Trophoblast cell (in vitro differentiated cells and primary cell): ENCODE results near the gene ADPRS.

Experiments used
- DNase-seq, 2 donors: peaks; one replicate each; pipeline ENCODE4 v3.0.0-alpha.2; 2016
- H2AFZ ChIP-seq: 2 replicates; pipeline ENCODE4 v1.6.1; 2013; ENCODE audit warnings: low read length, moderate library complexity, mild to moderate bottlenecking; ENCODE audit not compliant: insufficient read depth, poor library complexity
- H2AK5ac ChIP-seq: 2 replicates; pipeline ENCODE4 v1.6.1; 2013; ENCODE audit warnings: mild to moderate bottlenecking, low read length
- H2BK120ac ChIP-seq: 2 replicates; pipeline ENCODE4 v1.6.1; 2013; ENCODE audit warnings: low read length, mild to moderate bottlenecking, moderate library complexity; ENCODE audit not compliant: insufficient read depth, poor library complexity
- H2BK12ac ChIP-seq: 2 replicates; pipeline ENCODE4 v1.6.1; 2013; ENCODE audit warnings: mild to moderate bottlenecking, low read length, moderate library complexity
- H2BK5ac ChIP-seq: 2 replicates; pipeline ENCODE4 v1.6.1; 2013; ENCODE audit warnings: low read length, low read depth, moderate library complexity, mild to moderate bottlenecking; ENCODE audit not compliant: poor library complexity
- H3K14ac ChIP-seq: 2 replicates; pipeline ENCODE4 v1.6.1; 2013; ENCODE audit warnings: mild to moderate bottlenecking, low read length
- H3K18ac ChIP-seq: 2 replicates; pipeline ENCODE4 v1.6.1; 2013; ENCODE audit warnings: mild to moderate bottlenecking, low read length
- H3K23ac ChIP-seq: 2 replicates; pipeline ENCODE4 v1.6.1; 2013; ENCODE audit warnings: low read length
- H3K27ac ChIP-seq: 2 replicates; pipeline ENCODE4 v1.5.1; 2013; ENCODE audit warnings: low read depth, mild to moderate bottlenecking, inconsistent platforms, low read length, moderate library complexity
- H3K27me3 ChIP-seq: 2 replicates; pipeline ENCODE4 v1.6.1; 2013; ENCODE audit warnings: inconsistent platforms, mild to moderate bottlenecking, low read length, moderate library complexity; ENCODE audit not compliant: insufficient read depth
- H3K36me3 ChIP-seq, 2 experiments: 1 replicate in 1 of 2; 2 replicates in 1 of 2; pipeline ENCODE4 v1.6.1; 2013; ENCODE audit warnings: low read length in 2 of 2, mild to moderate bottlenecking in 2 of 2, moderate library complexity in 1 of 2; ENCODE audit not compliant: insufficient read depth in 2 of 2, control insufficient read depth in 1 of 2
- H3K4ac ChIP-seq: 2 replicates; pipeline ENCODE4 v1.6.1; 2013; ENCODE audit warnings: low read depth, mild to moderate bottlenecking, low read length, moderate library complexity
- H3K4me1 ChIP-seq, 2 experiments: 1 replicate in 1 of 2; 2 replicates in 1 of 2; pipeline ENCODE4 v1.6.1; 2013; ENCODE audit warnings: low read length in 2 of 2, mild to moderate bottlenecking in 2 of 2, moderate library complexity in 1 of 2; ENCODE audit not compliant: insufficient read depth in 2 of 2, control insufficient read depth in 1 of 2
- H3K4me2 ChIP-seq: 2 replicates; pipeline ENCODE4 v1.6.1; 2013; ENCODE audit warnings: inconsistent platforms, mild to moderate bottlenecking, low read length, moderate library complexity
- H3K4me3 ChIP-seq: 2 replicates; pipeline ENCODE4 v1.5.1; 2013; ENCODE audit warnings: mild to moderate bottlenecking, low read depth, low read length, inconsistent platforms
- H3K79me1 ChIP-seq: one replicate; pipeline ENCODE4 v1.6.1; 2013; ENCODE audit warnings: low read length
- H3K79me2 ChIP-seq: 2 replicates; pipeline ENCODE4 v1.6.1; 2013; ENCODE audit warnings: low read length, mild to moderate bottlenecking; ENCODE audit not compliant: control insufficient read depth, insufficient read depth, poor library complexity
- H3K9ac ChIP-seq: 2 replicates; pipeline ENCODE4 v1.6.1; 2013; ENCODE audit warnings: mild to moderate bottlenecking, low read length
- H3K9me3 ChIP-seq: 2 replicates; pipeline ENCODE4 v1.6.1; 2013; ENCODE audit warnings: low read depth, mild to moderate bottlenecking, control low read depth, inconsistent platforms, low read length; ENCODE audit not compliant: insufficient read depth
- H4K12ac ChIP-seq: 2 replicates; pipeline ENCODE4 v1.6.1; 2013; ENCODE audit warnings: low read depth, mild to moderate bottlenecking, low read length, moderate library complexity
- H4K8ac ChIP-seq: 2 replicates; pipeline ENCODE4 v1.6.1; 2013; ENCODE audit warnings: low read depth, mild to moderate bottlenecking, low read length, moderate library complexity
- H4K91ac ChIP-seq: one replicate; pipeline ENCODE4 v1.6.1; 2013; ENCODE audit warnings: low read depth, mild to moderate bottlenecking, low read length, moderate library complexity
- WGBS: extraction: QIAGEN DNeasy Blood & Tissue Kit; methylation state at CpG from one replicate; pipeline ENCODE4 v1.1.7; 2013; ENCODE audit warnings: missing lambda C conversion rate; ENCODE audit not compliant: insufficient read length, insufficient coverage; ENCODE audit errors: extremely low coverage; 5-methylcytosine and 5-hydroxymethylcytosine counted together

The ADPRS gene

DNA sequence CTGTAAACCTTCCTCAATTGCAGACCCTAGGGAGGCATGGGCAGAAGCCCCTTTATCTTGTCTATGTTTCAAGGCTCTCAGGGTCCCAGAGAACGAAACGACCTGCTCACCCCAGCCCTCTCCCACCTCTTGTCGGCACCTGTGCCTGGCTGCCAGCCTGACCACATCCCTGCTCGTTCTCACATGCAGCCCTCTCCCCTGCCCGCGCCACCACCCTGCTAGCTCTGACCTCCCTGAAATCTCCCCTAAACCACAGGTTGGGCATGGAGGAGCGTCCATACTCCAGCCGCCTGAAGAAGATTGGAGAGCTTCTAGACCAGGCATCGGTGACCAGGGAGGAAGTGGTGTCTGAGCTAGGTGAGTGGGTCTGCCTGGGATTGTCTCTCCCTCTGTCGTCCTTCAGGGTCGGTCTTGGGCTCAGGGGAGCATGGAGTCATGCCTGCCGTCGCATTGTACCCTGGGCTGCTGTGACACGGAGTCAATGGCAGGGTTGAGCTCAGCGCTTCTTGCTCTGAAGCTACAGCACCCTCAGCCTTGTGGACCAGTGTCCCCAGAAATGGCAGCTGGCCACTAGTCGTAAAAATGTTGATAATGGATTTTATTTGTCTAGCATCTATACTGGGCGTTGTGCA, 3.6 kb downstream of the ADPRS start:
- Histone ChIP-seq H4K91ac (no peak overlapping the region), H3K18ac (no peak overlapping the region), H2AK5ac (no peak overlapping the region), H3K27ac (no peak overlapping the region), H3K9ac (no peak overlapping the region), H4K8ac (no peak overlapping the region), H2BK12ac (no peak overlapping the region), H3K4ac (no peak overlapping the region), H4K12ac (no peak overlapping the region), H2BK5ac (no peak overlapping the region), H3K23ac (no peak overlapping the region), H3K79me1 (peaks cover 4% of the 10 kb centered on the region), H2BK120ac (no peak overlapping the region), H2AFZ (no peak overlapping the region), H3K79me2 (peaks cover 8% of the 10 kb centered on the region), H3K9me3 (no peaks in the 10 kb centered on the region), H3K4me3 (no peak overlapping the region), H3K4me2 (no peak overlapping the region), H3K27me3 (no peaks in the 10 kb centered on the region), H3K36me3 (peaks cover 43 to 45% of the 10 kb centered on the region in 2 experiments), H3K14ac (no peak overlapping the region), H3K4me1 (peaks cover 4 to 9% of the 10 kb centered on the region in 2 experiments)
- no peak for DNase-seq
- WGBS: no CpG with 5 or more reads among the region's 17 CpGs

- H2BK120ac ChIP-seq: no peak overlapping the region
- H3K27me3 ChIP-seq: no peaks in the 10 kb centered on the region
- no peak overlapping the region for H3K4me2 ChIP-seq
- H2AK5ac ChIP-seq: no peak overlapping the region
- no peaks in the 10 kb centered on the region for H3K9me3 ChIP-seq
- no CpG with 5 or more reads among the region's 9 CpGs for WGBS
- no peak overlapping the region for H2AFZ ChIP-seq
- H3K4me1 ChIP-seq: peaks cover 4 to 9% of the 10 kb centered on the region in 2 experiments
- no peak overlapping the region for H4K91ac ChIP-seq
- H3K79me2 ChIP-seq: peaks cover 8% of the 10 kb centered on the region
- no peak overlapping the region for H3K23ac ChIP-seq
- no peak overlapping the region for H4K8ac ChIP-seq
- H2BK12ac ChIP-seq: no peak overlapping the region
- H2BK5ac ChIP-seq: no peak overlapping the region
- H3K79me1 ChIP-seq: peaks cover 4% of the 10 kb centered on the region
- DNase-seq: no peak
- no peak overlapping the region for H3K27ac ChIP-seq
- H3K18ac ChIP-seq: no peak overlapping the region
- H3K4me3 ChIP-seq: no peak overlapping the region
- H3K14ac ChIP-seq: no peak overlapping the region
- H3K36me3 ChIP-seq: peaks cover 43 to 45% of the 10 kb centered on the region in 2 experiments
- no peak overlapping the region for H3K4ac ChIP-seq
- no peak overlapping the region for H3K9ac ChIP-seq
- no peak overlapping the region for H4K12ac ChIP-seq
Observed at GRCh38 chr1:36092798-36093185, 4.1 kb downstream of the ADPRS start.

DNA sequence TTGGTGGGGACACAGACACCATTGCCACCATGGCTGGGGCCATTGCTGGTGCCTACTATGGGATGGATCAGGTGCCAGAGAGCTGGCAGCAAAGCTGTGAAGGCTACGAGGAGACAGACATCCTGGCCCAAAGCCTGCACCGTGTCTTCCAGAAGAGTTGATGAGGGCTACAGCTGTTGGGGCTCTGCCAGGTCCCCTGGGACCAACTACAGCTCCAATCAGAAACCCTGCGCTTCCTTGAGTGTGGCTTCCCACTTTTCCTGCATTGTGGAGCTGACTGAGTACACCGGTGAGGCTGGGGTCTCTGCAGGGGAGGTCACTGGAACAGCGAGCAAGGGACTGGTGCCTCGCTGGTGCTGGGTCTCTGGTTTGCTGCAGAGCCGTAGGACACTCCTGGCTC, 4.5 kb downstream of the ADPRS start:
- Histone ChIP-seq H3K9me3 (no peaks in the 10 kb centered on the region), H3K4ac (no peak overlapping the region), H2BK5ac (no peak overlapping the region), H2AFZ (no peak overlapping the region), H3K79me2 (peaks cover 8% of the 10 kb centered on the region), H3K23ac (no peak overlapping the region), H3K9ac (no peak overlapping the region), H3K79me1 (peaks cover 4% of the 10 kb centered on the region), H3K4me2 (no peak overlapping the region), H4K12ac (no peak overlapping the region), H3K27ac (no peak overlapping the region), H2BK120ac (no peak overlapping the region), H2BK12ac (no peak overlapping the region), H3K4me3 (no peak overlapping the region), H3K14ac (no peak overlapping the region), H3K36me3 (peaks cover 43 to 45% of the 10 kb centered on the region in 2 experiments), H2AK5ac (no peak overlapping the region), H3K18ac (no peak overlapping the region), H3K27me3 (no peaks in the 10 kb centered on the region), H4K91ac (no peak overlapping the region), H4K8ac (no peak overlapping the region), H3K4me1 (peaks cover 4 to 8% of the 10 kb centered on the region in 2 experiments)
- no CpG with 5 or more reads among the region's 7 CpGs for WGBS
- no peak for DNase-seq

GRCh38 chr1:36093929-36094328, 5.2 kb downstream of the ADPRS start:
- H2AFZ ChIP-seq: no peak overlapping the region
- H2BK120ac ChIP-seq: no peak overlapping the region
- no peak overlapping the region for H3K4ac ChIP-seq
- no peaks in the 10 kb centered on the region for H3K27me3 ChIP-seq
- no peak for DNase-seq
- H2AK5ac ChIP-seq: no peak overlapping the region
- peaks cover 6% of the 10 kb centered on the region for H3K79me2 ChIP-seq
- peaks cover 43 to 45% of the 10 kb centered on the region in 2 experiments for H3K36me3 ChIP-seq
- H4K12ac ChIP-seq: no peak overlapping the region
- H3K23ac ChIP-seq: no peak overlapping the region
- no peak overlapping the region for H4K8ac ChIP-seq
- H4K91ac ChIP-seq: no peak overlapping the region
- H2BK12ac ChIP-seq: no peak overlapping the region
- H3K9ac ChIP-seq: no peak overlapping the region
- no peak overlapping the region for H3K18ac ChIP-seq
- no peak overlapping the region for H3K14ac ChIP-seq
- peaks cover 2% of the 10 kb centered on the region for H3K79me1 ChIP-seq
- H2BK5ac ChIP-seq: no peak overlapping the region
- H3K9me3 ChIP-seq: no peaks in the 10 kb centered on the region
- no CpG with 5 or more reads among the region's 3 CpGs for WGBS
- H3K4me2 ChIP-seq: no peak overlapping the region
- H3K27ac ChIP-seq: no peak overlapping the region
- H3K4me1 ChIP-seq: peaks cover 4 to 5% of the 10 kb centered on the region in 2 experiments
- no peak overlapping the region for H3K4me3 ChIP-seq
